ENCODE measurements around the gene GAREM1. TPM values are rescaled to one million over a fixed set of nuclear protein-coding genes. Genes with fewer than 3 reads are reported as not detected.
A peak's percentile ranks its signal among the peaks of the same experiment; 100 is the strongest.

GAREM1 gene
- total and polyA plus RNA-seq, 2 donors (not counting 3 experiments of a cell fraction or from before 2014, with no cell fraction given), result 0.69 to 1.0 TPM

DNA sequence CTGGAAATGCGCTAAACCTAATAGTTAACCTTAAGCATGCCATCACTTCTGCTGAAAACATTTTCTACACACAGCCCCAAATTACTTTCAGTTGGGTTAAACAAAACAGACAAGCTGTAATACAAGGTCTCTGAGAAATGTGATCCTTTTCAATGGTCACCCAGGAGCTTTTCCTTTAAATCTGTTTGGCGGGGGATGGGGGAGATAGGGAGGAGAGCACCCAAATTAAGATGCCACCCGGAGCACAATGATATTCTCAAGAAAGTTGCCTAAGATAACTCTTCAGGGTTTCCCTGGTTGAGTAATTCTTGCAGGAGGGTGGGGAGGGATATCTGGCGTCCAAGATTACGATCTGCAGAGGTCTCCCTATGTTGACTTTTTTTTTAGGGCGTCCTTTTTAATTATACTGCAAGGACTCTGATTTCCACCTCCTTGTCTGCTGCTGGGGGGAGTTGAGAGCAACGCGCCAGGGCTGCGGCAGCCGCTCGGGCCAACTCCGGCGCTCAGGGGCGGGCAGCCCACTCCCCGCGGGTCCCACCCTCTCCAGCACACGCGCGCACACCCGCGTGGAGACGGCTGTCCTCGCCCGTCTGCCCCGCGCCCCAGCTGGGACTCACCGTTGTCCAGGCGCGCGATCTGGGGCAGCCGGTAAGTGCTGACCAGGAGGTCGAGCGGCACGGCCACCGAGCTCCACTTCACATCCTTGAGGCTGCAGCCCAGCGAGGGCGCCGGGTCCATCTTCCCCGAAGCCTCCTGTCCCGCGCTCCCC is 807 bp downstream of the GAREM1 start:
- Histone ChIP-seq H3K9me1 (replicated peaks; ENCODE audit: control insufficient read depth, extremely low read depth, insufficient read depth, low read length) (no peaks in the 10 kb centered on the region), H2AFZ (ENCODE audit: low read depth, low read length) (peak overlapping the region; percentile 41), H3K4me1 (ENCODE audit: control insufficient read depth, extremely low read depth, insufficient read depth, low read length) (peaks cover 13% of the 10 kb centered on the region), H3K9me3 (replicated peaks; ENCODE audit: control insufficient read depth, insufficient read depth, low read length) (no peaks in the 10 kb centered on the region), H3K4me2 (ENCODE audit: insufficient read depth, low read length) (peak overlapping the region; percentile 68), H3K4me3 (replicated peaks in 1 of 3; ENCODE audit: insufficient read depth in 1 of 3, low read depth in 1 of 3, low read length in 3 of 3) (peak overlapping the region; percentile 34 to 45 (median 44)), H3K79me2 (ENCODE audit: control insufficient read depth, insufficient read depth, low read length) (no peaks in the 10 kb centered on the region), H3K9ac (replicated peaks; ENCODE audit: extremely low read depth, insufficient read depth, low read length) (peak overlapping the region; percentile 5), H3K36me3 (ENCODE audit: control insufficient read depth in 2 of 2, extremely low read depth in 1 of 2, insufficient read depth in 2 of 2, low read length in 2 of 2) (no peaks in the 10 kb centered on the region), H3K27ac (ENCODE audit: insufficient read depth, low read depth, low read length) (no peak overlapping the region), H4K20me1 (replicated peaks; ENCODE audit: control insufficient read depth, extremely low read depth, insufficient read depth, low read length) (no peaks in the 10 kb centered on the region), H3K27me3 (ENCODE audit: control insufficient read depth in 2 of 2, insufficient read depth in 2 of 2, low read length in 2 of 2) (peaks cover 18 to 22% of the 10 kb centered on the region in 2 experiments)
- intact Hi-C loops (cut with micrococcal nuclease) (loop anchor here (1.0 to 2.0 kb wide), 4 partner anchors 87 to 377 kb away; no protein-coding TSS in a partner anchor), dilution Hi-C loops (cut with MboI; ENCODE audit: extremely low pct_ligation_motif_present, low sequenced_read_pairs) (no loop called here)
- DNase-seq (ENCODE audit: low read depth, low spot score) (peak; percentile 42), FAIRE-seq (no peak)
- POLR2A ChIA-PET, result no interaction called here
- CTCF ChIA-PET, result interaction anchor here (0.8 to 7.8 kb wide), 16 partner anchors 16 to 385 kb away, joined by 3 to 295 read pairs (median 8); no protein-coding TSS in a partner anchor
- TF ChIP-seq POLR2A (IDR thresholded peaks at IDR 0.05; ENCODE audit: low read depth, low read length) (no peak), GATA2 (IDR thresholded peaks at IDR 0.05; ENCODE audit: insufficient read depth, insufficient read length, low read depth, low read length) (peak; percentile 43)
- TF ChIP-seq, protein P1, sequence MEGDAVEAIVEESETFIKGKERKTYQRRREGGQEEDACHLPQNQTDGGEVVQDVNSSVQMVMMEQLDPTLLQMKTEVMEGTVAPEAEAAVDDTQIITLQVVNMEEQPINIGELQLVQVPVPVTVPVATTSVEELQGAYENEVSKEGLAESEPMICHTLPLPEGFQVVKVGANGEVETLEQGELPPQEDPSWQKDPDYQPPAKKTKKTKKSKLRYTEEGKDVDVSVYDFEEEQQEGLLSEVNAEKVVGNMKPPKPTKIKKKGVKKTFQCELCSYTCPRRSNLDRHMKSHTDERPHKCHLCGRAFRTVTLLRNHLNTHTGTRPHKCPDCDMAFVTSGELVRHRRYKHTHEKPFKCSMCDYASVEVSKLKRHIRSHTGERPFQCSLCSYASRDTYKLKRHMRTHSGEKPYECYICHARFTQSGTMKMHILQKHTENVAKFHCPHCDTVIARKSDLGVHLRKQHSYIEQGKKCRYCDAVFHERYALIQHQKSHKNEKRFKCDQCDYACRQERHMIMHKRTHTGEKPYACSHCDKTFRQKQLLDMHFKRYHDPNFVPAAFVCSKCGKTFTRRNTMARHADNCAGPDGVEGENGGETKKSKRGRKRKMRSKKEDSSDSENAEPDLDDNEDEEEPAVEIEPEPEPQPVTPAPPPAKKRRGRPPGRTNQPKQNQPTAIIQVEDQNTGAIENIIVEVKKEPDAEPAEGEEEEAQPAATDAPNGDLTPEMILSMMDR (IDR thresholded peaks at IDR 0.05; ENCODE audit: extremely low read depth in 1 of 2, insufficient read depth in 1 of 2, low read depth in 1 of 2, low read length in 2 of 2), result no peak
- BruUV-seq (replicated peaks), result no TSS peak

DNA sequence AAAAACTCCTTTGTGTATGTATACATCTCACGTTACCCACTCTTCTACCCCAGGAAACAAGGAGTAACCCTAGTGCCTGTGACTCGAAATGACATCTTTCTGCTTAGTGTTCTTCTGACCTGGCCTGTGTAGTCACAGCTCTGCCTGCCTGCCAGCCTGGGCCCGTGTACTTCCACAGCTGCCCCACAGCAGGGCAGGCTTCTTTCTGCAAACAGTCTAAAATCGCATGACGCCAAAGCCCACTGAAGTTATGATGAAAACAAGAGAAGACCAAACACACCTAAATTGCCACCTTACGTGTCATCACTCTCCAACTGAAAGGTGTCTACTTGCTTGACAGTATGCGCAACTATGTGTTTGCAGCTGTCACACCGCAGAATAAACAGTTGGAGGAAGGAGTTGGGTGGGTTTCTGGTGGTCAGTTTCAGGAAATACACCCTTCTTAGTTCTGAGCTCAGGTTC is 1.5 kb downstream of the GAREM1 start:
- H3K9ac ChIP-seq (replicated peaks; ENCODE audit: extremely low read depth, insufficient read depth, low read length), result no peak overlapping the region
- DNase-seq (ENCODE audit: low read depth, low spot score) (peak; percentile 12), FAIRE-seq (no peak)
- TF ChIP-seq, protein P2, sequence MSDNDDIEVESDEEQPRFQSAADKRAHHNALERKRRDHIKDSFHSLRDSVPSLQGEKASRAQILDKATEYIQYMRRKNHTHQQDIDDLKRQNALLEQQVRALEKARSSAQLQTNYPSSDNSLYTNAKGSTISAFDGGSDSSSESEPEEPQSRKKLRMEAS (IDR thresholded peaks at IDR 0.05; ENCODE audit: insufficient read depth, insufficient read length), result no peak
- TF ChIP-seq POLR2A (IDR thresholded peaks at IDR 0.05; ENCODE audit: low read depth, low read length), result no peak
- no peak for TF ChIP-seq GATA2 (IDR thresholded peaks at IDR 0.05; ENCODE audit: insufficient read depth, insufficient read length, low read depth, low read length)
- TF ChIP-seq MYC (IDR thresholded peaks at IDR 0.05; ENCODE audit: low read depth, low read length), result no peak
- no peak for TF ChIP-seq JUN (IDR thresholded peaks at IDR 0.05; ENCODE audit: borderline replicate concordance, insufficient read depth, insufficient read length, low read depth)
- TF ChIP-seq FOS (IDR thresholded peaks at IDR 0.05; ENCODE audit: borderline replicate concordance, insufficient read depth, low read length), result no peak
- TF ChIP-seq EZH2 (IDR thresholded peaks at IDR 0.05; ENCODE audit: borderline replicate concordance, low read depth, low read length, severe bottlenecking), result no peak
- TF ChIP-seq POLR2AphosphoS5 (IDR thresholded peaks at IDR 0.05; ENCODE audit: insufficient read depth, low read depth, low read length), result no peak
- TF ChIP-seq, protein P1 (IDR thresholded peaks at IDR 0.05; ENCODE audit: extremely low read depth in 1 of 2, insufficient read depth in 1 of 2, low read depth in 1 of 2, low read length in 2 of 2), result no peak
- BruUV-seq (replicated peaks), result TSS peak; percentile 30
- no peak overlapping the region for H3K4me3 ChIP-seq (replicated peaks in 1 of 3; ENCODE audit: insufficient read depth in 1 of 3, low read depth in 1 of 3, low read length in 3 of 3)
- H3K27me3 ChIP-seq (ENCODE audit: control insufficient read depth in 2 of 2, insufficient read depth in 2 of 2, low read length in 2 of 2), result peaks cover 17 to 22% of the 10 kb centered on the region in 2 experiments
- dilution Hi-C loops (cut with MboI; ENCODE audit: extremely low pct_ligation_motif_present, low sequenced_read_pairs) (no loop called here), intact Hi-C loops (cut with micrococcal nuclease) (no loop called here)
- ChIA-PET POLR2A (no interaction called here), CTCF (interaction anchor here (1.2 to 7.8 kb wide), 4 partner anchors 83 to 311 kb away, joined by 3 to 295 read pairs (median 84); no protein-coding TSS in a partner anchor)
- H2AFZ ChIP-seq (ENCODE audit: low read depth, low read length), result no peak overlapping the region
- no peaks in the 10 kb centered on the region for H3K36me3 ChIP-seq (ENCODE audit: control insufficient read depth in 2 of 2, extremely low read depth in 1 of 2, insufficient read depth in 2 of 2, low read length in 2 of 2)
- H3K4me1 ChIP-seq (ENCODE audit: control insufficient read depth, extremely low read depth, insufficient read depth, low read length), result peaks cover 13% of the 10 kb centered on the region
- H3K4me2 ChIP-seq (ENCODE audit: insufficient read depth, low read length), result peak overlapping the region; percentile 68
- H3K9me3 ChIP-seq (replicated peaks; ENCODE audit: control insufficient read depth, insufficient read depth, low read length), result no peaks in the 10 kb centered on the region
- H3K79me2 ChIP-seq (ENCODE audit: control insufficient read depth, insufficient read depth, low read length), result no peaks in the 10 kb centered on the region
- H3K9me1 ChIP-seq (replicated peaks; ENCODE audit: control insufficient read depth, extremely low read depth, insufficient read depth, low read length), result no peaks in the 10 kb centered on the region
- no peak overlapping the region for H3K27ac ChIP-seq (ENCODE audit: insufficient read depth, low read depth, low read length)
- no peaks in the 10 kb centered on the region for H4K20me1 ChIP-seq (replicated peaks; ENCODE audit: control insufficient read depth, extremely low read depth, insufficient read depth, low read length)

Measured in endothelial cell of umbilical vein (primary cell).